D721Med (cell line): ENCODE data around the gene PI16.

Experiments used
- DNase-seq: peaks from one replicate; pipeline ENCODE4 v3.0.0; 2011; ENCODE audit warnings: low spot score; ENCODE audit not compliant: insufficient read length
- FAIRE-seq: peaks from 2 replicates; lab custom pipeline; 2011; peaks lifted over from hg19 to GRCh38; lab: Jason Lieb, UNC
- CTCF ChIP-seq: IDR thresholded peaks from 2 replicates; pipeline ENCODE4 v1.5.1; 2012; ENCODE audit warnings: mild to moderate bottlenecking, control low read depth; ENCODE audit not compliant: insufficient read depth; ENCODE audit errors: missing control alignments

The PI16 gene

DNA sequence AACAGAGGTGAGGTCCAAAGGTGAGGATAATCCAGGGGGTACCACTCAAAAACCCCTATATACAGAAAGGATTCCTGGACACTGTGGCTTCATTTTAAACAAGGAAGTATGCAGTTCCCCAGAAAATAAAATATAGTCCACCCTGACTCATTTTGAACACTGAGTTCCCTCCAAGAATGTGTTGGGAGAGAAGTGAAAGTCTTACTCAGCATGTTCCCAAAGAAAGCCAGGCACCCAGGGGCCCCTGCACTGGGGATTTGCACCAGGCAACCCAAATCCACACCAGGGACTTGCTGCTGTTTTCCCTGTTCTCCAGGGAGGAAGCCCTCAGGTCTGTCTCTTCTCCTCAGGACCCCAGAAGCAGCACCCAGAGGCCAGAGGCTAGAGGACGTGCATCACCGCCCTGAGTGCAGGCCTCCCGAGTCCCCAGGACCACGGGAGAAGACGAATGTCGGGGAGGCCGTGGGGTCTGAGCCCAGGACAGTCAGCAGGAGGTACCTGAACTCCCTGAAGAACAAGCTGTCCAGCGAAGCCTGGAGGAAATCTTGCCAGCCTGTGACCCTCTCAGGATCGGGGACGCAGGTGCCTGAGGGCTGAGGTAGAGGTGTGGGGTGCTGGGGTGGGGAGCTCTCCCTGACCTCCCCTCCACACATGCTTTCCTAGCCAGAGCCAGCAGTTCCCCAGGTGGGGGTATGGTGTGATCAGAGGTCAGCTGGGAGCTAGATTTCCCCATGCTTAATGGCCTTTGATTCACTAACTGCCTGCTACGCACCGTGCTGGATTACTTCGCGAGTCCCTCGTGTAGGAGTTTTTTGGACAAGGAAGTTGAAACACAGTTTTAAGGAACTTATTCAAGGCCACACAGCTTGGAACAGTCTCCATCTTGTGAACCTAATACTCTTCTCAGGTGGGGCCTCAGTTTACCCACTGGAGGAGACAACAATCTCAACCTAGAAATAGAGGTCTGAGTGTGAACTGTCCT lies 54.2 kb downstream of the PI16 start:
- no peak for FAIRE-seq
- no peak for TF ChIP-seq CTCF
- DNase-seq = no peak

DNA sequence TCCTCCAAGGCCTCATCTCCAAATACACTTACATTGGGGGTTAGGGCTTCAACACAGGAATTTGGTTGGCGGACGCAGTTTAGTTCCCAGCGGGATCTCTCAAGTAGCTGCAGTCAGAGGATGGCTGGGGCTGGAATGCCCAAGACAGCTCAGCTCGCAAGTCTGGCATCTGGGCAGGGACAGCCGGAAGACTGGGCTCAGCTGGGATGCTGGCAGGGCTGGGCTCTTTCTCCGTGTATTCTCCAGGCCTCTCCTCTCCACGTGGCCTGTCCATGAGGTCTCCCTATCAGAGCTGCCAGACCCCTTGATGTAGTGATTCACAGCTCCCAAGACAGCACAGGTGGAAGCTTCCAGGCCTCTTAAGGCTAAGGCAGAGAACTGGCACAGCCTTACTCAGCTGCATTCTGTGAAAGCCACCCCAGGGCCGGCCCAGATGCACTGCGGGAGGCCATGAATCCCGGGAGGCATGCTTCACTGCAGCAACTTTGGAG lies 55.9 kb downstream of the PI16 start:
- no peak for TF ChIP-seq CTCF
- no peak for DNase-seq
- FAIRE-seq = no peak

GRCh38 chr6:37011656-37012378 lies 57.3 kb downstream of the PI16 start:
- DNase-seq = no peak
- FAIRE-seq = no peak

GRCh38 chr6:37013516-37014491 lies 59.3 kb downstream of the PI16 start:
- FAIRE-seq (no peak), DNase-seq (no peak)
- no peak for TF ChIP-seq CTCF

More at GRCh38 chr6:37011656-37012378, 57.3 kb downstream of the PI16 start:
- TF ChIP-seq CTCF = no peak
